Brain microvascular endothelial cell (primary cell): ENCODE measurements around the gene KIF3A.

ENCODE experiments used
- DNase-seq: peaks from one replicate; pipeline ENCODE4 v3.0.0-alpha.2; 2020
- H3K27ac ChIP-seq: fragments of 250-450 bp; sonication (Bioruptor Pico); 2 replicates; pipeline ENCODE4 v1.5.1; 2020; ENCODE audit warnings: mild to moderate bottlenecking, moderate library complexity
- H3K27me3 ChIP-seq: fragments of 250-450 bp; sonication (Bioruptor Pico); replicated peaks from 2 replicates; pipeline ENCODE4 v1.5.1; 2020; ENCODE audit warnings: mild to moderate bottlenecking
- H3K36me3 ChIP-seq: fragments of 250-450 bp; sonication (Bioruptor Pico); replicated peaks from 2 replicates; pipeline ENCODE4 v1.5.1; 2020; ENCODE audit warnings: mild to moderate bottlenecking
- H3K4me3 ChIP-seq: 2 replicates; pipeline ENCODE4 v1.5.1; 2011; ENCODE audit warnings: low read depth, mild to moderate bottlenecking, control low read depth, low read length, moderate library complexity
- CTCF ChIP-seq: IDR thresholded peaks from 2 replicates; pipeline ENCODE4 v1.5.1; 2011; ENCODE audit warnings: low read depth, mild to moderate bottlenecking, moderate library complexity, low read length, control low read depth, inconsistent platforms; ENCODE audit errors: missing control alignments
- in situ Hi-C: cut with HindIII; loops from 2 replicates; pipeline ENCODE4 v1.10.0; 2017; ENCODE audit warnings: low sequenced_read_pairs, low pct_ligation_motif_present

Gene KIF3A

DNA sequence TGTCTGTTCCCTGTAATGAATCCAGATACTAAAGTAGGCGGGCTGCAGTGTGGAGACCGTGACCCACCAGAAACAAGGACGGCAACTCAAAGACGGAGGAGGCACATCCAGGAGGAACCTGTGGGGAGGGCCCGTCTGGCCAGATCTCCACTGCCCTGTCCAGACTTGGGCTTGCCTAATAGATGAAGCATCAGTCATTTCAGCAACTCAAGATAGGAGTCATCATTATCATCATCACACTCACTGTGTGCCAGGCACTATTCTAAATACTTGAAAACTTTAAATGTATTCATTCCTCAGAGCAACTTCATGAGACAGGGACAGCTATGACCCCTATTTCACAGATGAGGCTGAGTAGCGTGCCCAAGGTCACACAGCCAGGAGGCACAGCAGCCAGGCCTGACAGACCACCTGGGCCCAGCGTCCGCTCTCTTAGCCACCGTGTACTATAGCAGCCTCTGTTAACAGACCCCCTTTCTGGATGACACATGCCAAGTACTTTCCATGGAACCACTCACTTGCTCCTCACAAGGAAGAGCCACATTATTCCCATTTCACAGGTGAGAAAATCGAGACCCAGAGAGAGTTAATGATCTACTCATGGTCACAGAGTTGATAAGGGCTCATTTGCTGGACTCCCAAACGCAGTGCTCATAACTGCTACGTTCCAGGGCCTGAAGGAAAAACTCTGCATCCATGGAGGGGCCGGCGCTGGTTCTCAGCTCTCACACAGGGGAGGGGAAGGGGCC lies 68.5 kb downstream of the KIF3A start:
- Histone ChIP-seq H3K36me3 (no peaks in the 10 kb centered on the region), H3K27ac (no peak overlapping the region), H3K27me3 (no peaks in the 10 kb centered on the region), H3K4me3 (no peak overlapping the region)
- no peak for TF ChIP-seq CTCF
- DNase-seq = no peak
- in situ Hi-C loops = no loop called here

DNA sequence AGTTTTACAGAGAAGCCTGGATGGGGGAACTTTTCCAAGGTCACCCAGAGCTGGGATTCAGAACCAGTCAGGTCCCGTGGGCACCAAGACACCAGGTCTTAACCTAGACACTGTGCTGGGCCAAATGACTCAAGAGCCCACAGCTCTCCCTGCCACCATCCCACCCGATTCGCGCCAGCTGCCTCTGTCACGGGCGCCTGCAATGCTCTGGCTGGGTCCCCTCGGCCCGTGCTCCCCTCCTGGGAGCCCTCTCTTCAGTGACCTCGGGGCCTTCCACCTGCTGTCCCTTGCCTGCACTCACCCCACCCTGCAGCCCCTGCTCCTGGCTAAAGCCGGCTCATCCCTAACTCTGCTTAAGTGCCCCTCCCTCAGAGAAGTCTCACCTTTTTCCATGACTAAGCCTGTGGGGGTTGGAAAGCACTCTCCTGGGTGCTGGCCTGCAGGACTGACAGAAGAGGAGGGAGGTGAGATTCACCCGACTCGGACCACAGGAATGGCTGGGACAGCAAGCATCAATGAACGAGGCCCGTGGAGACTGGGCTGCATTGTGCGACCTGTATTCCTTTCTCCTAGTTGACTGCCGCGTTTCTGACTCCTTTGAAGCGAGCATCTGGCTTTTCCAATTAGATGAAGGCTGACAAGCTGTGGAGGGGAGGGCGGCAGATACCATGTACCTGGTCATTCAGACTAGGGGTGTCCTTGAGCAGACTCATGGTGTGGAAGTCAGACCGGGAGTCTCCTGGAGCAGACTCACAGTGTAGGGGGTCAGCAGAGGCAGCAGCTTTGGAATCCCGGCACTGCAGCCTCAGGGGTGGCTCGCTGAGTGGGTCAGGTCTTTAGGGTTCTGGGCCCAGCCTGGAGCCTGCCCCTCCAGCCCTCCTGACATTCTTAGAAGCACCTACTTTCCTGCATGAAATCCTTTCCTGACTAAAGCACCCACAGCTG lies 69.3 kb downstream of the KIF3A start:
- H3K27me3 ChIP-seq = no peaks in the 10 kb centered on the region
- no peaks in the 10 kb centered on the region for H3K36me3 ChIP-seq
- in situ Hi-C loops = no loop called here
- DNase-seq = no peak
- TF ChIP-seq CTCF = no peak
- no peak overlapping the region for H3K4me3 ChIP-seq
- no peak overlapping the region for H3K27ac ChIP-seq

DNA sequence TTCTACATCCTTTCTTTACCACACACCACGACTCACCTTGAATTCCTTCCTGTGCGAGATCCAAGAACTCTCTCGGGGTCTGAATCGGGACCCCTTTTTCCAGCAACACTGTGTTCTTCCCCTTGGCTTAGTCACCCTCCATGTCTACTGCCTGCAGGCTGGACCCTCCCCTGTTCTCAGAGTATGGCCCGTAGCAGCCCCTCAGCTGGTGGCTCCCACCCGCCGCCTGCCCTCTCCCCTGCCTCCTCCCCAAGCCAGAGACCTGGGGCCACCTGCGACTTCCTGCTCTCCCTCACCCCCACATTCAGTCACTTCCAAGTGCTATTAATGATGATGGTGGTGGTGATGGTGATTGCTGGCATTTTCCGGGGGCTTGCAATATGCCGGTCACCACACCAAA lies 70.0 kb downstream of the KIF3A start:
- Histone ChIP-seq H3K27me3 (no peaks in the 10 kb centered on the region), H3K4me3 (no peak overlapping the region), H3K36me3 (no peaks in the 10 kb centered on the region), H3K27ac (no peak overlapping the region)
- DNase-seq = no peak
- TF ChIP-seq CTCF = no peak
- in situ Hi-C loops = no loop called here

GRCh38 chr5:132666310-132667123 lies 70.8 kb downstream of the KIF3A start:
- in situ Hi-C loops = no loop called here
- no peak overlapping the region for H3K4me3 ChIP-seq
- H3K27me3 ChIP-seq = no peaks in the 10 kb centered on the region
- DNase-seq = no peak
- TF ChIP-seq CTCF = no peak
- no peak overlapping the region for H3K27ac ChIP-seq
- no peaks in the 10 kb centered on the region for H3K36me3 ChIP-seq

DNA sequence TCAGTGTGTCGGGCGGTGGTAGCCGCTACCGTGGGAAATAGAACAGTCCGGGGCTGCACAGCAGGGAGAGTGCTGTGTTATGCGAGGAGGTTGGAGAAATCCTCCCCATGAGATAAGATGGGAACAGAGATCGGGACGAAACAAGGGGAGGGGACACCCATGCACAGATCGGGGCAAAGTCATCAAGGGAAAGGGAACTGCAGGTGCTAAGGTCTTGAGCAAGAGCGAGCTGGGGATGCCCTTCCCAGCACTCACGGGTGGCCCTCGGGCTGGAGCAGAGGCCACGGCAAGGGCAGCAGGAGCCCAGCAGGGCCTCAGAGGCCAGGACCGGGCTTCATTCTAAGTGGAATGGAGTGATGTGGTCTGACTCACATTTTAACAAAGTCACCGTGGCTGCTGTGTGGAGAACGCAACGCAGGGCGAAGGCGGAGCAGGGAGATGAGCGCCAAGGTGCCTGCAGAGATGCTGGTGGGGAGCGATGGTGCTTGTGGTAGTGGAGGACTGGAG lies 71.7 kb downstream of the KIF3A start:
- TF ChIP-seq CTCF = no peak
- Histone ChIP-seq H3K4me3 (no peak overlapping the region), H3K27me3 (no peaks in the 10 kb centered on the region), H3K36me3 (no peaks in the 10 kb centered on the region), H3K27ac (no peak overlapping the region)
- DNase-seq = no peak
- in situ Hi-C loops = no loop called here
